DND-41 (cell line): ENCODE results near the gene MUC22.

Experiments used
- CTCF ChIP-seq: IDR thresholded peaks from 2 replicates; pipeline ENCODE4 v1.5.1; 2012; ENCODE audit warnings: borderline replicate concordance, low read length, moderate library complexity, mild to moderate bottlenecking; ENCODE audit not compliant: poor library complexity, severe bottlenecking; ENCODE audit errors: extremely low read depth
- EZH2 ChIP-seq: IDR thresholded peaks from 3 replicates; pipeline ENCODE4 v1.6.1; 2012; ENCODE audit warnings: borderline replicate concordance, low read depth, mild to moderate bottlenecking, moderate library complexity, low read length, inconsistent platforms; ENCODE audit not compliant: severe bottlenecking

- no peak for TF ChIP-seq CTCF
- TF ChIP-seq EZH2: no peak
Observed at GRCh38 chr6:31008165-31008564, 2.1 kb upstream of the MUC22 start.
